Measurements from ENCODE around the gene CCL22.

Gene CCL22

GRCh38 chr16:57383276-57384247 lies 25.0 kb downstream of the CCL22 start:
- DNase-seq (ENCODE audit: low read depth): no peak
- H3K4me3 ChIP-seq (ENCODE audit: low read length): no peak overlapping the region
- TF ChIP-seq CTCF (IDR thresholded peaks at IDR 0.05; ENCODE audit: insufficient read depth, low read depth, low read length, missing control alignments): no peak

- no peak for TF ChIP-seq CTCF (IDR thresholded peaks at IDR 0.05; ENCODE audit: insufficient read depth, low read depth, low read length, missing control alignments)
- H3K4me3 ChIP-seq (ENCODE audit: low read length): no peak overlapping the region
- DNase-seq (ENCODE audit: low read depth): no peak
Observed at GRCh38 chr16:57384248-57385070, 25.9 kb downstream of the CCL22 start.

- no peak for DNase-seq (ENCODE audit: low read depth)
- no peak overlapping the region for H3K4me3 ChIP-seq (ENCODE audit: low read length)
- TF ChIP-seq CTCF (IDR thresholded peaks at IDR 0.05; ENCODE audit: insufficient read depth, low read depth, low read length, missing control alignments): no peak
Observed at GRCh38 chr16:57385083-57385482, 26.5 kb downstream of the CCL22 start.

GRCh38 chr16:57386381-57386951 lies 27.9 kb downstream of the CCL22 start:
- no peak for TF ChIP-seq CTCF (IDR thresholded peaks at IDR 0.05; ENCODE audit: insufficient read depth, low read depth, low read length, missing control alignments)
- H3K4me3 ChIP-seq (ENCODE audit: low read length): no peak overlapping the region
- DNase-seq (ENCODE audit: low read depth): no peak

- TF ChIP-seq CTCF (IDR thresholded peaks at IDR 0.05; ENCODE audit: insufficient read depth, low read depth, low read length, missing control alignments): no peak
- H3K4me3 ChIP-seq (ENCODE audit: low read length): no peak overlapping the region
- no peak for DNase-seq (ENCODE audit: low read depth)
Observed at GRCh38 chr16:57387598-57388354, 29.2 kb downstream of the CCL22 start.

- H3K4me3 ChIP-seq (ENCODE audit: low read length): no peak overlapping the region
- peak; percentile 58 for DNase-seq (ENCODE audit: low read depth)
- TF ChIP-seq CTCF (IDR thresholded peaks at IDR 0.05; ENCODE audit: insufficient read depth, low read depth, low read length, missing control alignments): no peak
Observed at GRCh38 chr16:57388359-57389086, 29.9 kb downstream of the CCL22 start.
